Activated naive CD4-positive, alpha-beta T cell treated with Interleukin-2 at 50 U/mL for 16 hours (primary cell): ENCODE results near the gene RP9.

ENCODE experiments used
- DNase-seq: peaks from one replicate; pipeline ENCODE4 v3.0.0-alpha.2; 2020

The RP9 gene

DNA sequence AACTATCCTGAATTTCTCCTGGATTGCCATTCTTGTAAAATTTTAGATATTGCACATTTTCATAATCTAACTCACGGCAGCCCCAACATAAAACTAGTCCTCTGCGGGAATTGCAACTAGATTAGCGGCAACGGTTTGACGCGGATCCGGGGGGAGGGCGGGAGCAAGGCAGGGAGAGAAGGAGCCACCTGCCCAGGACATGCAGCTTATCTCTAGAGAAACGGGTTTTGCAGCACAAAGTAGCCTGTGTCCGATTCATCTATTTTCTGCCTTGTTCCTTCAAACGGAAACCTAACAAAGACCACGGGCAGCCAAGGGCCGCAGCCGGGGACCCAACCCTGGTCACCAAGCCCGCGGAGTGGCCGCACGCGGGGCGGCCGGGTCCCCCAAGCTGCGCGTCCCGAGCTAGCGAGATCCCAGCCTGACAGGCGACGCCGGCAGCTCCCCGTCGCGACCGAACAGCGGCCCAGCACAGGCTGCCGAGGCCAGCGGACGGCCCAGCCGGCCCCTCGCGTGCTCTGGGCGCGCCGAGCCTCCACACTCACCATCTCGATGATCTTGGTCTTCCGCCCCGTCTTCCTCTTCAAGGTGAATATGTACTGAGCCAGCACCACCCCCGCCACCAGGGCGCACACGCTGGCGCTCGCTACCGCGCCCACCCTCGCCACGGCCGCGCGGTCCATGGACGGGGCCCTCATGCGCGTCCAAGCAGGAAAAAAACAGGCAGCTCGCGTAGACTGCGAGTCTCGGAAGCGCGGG, 47.0 kb downstream of the RP9 start, which contains the start of gene NT5C3A:
NT5C3A (minus strand) TSS at position 754 of the 759 bp plus-strand sequence; CDS start at position 683, 71 bp downstream.
- DNase-seq: peak; percentile 40

DNA sequence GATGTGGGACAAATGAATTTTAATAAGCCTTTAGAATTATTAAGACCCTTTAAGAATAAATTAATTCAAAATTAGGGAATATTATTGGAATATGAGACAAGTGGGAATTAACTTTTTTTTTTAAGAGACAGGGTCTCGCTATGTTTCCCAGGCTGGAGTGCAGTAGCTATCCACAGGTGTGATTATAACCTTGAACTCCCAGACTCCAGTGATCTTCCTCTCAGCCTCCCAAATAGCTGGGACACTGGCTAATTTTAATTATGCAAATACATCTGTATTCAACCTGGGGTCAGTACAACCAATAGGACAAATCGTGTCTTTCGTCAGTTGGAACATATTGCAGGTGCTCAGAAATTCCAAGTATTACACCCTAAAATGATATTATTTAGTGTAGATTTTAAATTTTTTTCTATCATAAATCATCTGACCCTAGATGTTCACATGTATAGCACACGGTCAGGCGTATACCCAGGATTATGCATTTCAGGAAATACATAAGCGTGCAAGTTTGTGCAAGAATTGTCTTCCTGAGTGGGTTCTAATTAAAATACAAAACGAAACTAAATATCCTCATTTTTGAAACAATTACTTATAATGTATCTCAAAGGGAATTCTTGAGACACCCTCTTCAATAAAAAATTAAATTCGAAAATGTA, 47.8 kb downstream of the RP9 start:
- DNase-seq: no peak

DNA sequence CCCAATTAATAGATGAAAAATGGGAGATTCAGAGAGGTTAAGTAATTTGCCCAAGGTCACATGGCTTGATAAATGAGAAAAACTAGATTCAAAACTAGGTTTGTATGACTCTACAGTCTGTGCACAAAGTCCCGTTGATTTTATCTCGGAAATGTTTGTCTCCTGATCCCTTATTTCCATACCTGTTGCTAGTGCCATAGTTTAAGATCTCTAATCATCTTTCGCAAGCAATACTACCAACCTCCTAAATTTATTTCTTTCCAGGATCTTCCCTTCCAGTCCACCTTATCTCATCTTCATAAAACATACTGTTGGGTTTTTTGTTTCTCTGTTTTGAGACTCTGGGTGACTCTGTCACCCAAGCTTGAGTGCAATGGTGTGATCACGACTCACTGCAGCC, 49.6 kb downstream of the RP9 start:
- DNase-seq: no peak

DNA sequence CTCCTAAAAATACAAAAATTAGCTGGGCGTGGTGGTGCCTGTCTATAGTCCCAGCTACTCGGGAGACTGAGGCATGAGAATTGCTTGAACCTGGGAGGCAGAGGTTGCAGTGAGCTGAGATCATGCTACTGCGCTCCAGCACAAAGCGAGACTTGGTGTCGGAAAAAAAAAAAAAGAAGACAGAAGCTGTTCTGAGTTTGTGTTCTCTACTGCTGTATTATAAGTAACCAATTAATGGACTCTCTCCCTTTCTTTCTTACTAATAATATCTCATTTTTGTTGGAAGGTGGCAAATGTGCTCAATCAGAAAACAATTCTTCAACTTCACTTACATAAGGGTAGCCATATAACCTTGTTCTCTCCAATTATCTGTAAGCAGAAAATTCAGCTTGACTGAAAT, 54.0 kb downstream of the RP9 start:
- no peak for DNase-seq

DNA sequence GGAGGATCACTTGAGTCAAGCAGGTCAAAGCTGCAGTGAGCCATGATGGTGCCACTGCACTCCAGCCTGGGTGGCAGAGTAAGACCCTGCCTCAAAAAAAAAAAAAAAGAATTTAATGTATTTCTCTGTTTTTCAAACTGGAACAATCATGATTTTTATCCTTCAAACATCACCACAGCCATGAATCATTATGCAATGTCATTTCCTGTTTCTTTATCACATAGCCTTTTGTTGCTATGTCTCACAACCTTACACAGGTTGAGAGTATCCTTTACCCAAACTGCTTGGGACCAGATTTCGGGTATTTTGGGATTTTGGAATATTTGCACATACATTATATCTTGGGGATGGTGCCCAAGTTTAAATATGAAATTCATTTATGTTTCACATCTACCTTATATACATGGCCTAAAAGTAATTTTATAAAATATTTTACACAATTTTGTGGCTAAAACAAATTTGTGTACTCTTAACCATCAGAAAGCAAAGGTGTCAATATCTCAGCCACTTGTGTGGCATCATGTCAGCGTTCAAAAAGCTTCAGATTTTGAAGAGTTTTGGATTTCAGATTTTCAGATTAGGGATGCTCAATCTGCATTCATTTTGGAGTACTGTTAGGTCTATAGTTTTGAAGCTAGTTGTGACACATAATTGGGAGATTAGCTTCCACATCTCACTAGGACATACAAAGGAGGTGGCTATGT, 54.8 kb downstream of the RP9 start:
- DNase-seq: no peak

DNA sequence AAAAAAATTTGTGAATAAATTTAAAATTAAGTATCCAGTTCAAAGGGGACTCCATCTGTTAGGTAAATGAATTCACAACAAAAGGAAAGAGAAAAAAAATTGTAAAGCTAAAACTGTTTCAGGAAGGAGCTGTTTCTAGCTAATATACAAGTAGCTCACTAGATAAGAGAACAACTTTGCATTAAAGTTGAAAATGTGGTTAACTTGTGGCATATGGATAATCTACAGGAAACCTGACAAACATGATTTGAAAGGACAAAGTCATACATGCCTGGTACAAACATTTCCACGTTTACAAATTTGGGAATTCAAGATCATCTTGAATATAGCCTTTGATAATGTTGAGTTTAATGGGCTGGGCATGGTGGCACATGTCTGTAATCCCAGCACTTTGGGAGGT, 55.5 kb downstream of the RP9 start:
- DNase-seq: no peak

DNA sequence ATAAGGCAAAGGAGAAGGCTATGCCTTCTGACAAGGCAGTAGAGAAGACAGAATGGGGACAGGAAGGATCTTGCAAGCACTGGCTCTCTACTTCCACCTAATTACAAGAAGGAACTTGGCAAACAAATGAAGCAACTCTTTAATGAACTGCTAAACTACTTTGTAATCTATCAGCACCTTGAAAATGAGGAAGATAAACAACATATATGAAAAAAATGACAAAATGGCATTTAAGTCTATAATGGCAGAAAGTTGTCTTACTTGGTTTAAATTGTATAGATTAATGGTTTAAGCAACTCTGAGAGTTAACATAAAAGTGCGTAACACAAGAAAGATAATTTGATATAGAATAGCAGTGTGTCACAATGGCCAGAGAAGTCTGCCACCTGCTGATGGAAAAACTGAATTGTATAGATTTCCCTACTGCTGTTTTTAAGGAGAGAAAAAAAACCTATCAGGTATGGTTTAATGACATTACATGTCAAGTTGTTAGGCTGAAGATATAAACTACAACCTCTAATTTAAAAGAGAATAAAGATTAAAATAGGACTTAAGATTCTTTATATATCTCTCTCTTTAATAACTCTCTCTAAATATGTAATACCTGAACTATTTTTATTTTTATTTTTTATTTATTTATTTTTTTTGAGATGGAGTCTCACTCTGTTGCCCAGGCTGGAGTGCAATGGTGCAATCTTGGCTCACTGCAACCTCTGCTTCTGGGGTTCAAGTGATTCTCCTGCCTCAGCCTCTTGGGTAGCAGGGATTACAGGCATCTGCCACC, 58.5 kb downstream of the RP9 start:
- DNase-seq: no peak

DNA sequence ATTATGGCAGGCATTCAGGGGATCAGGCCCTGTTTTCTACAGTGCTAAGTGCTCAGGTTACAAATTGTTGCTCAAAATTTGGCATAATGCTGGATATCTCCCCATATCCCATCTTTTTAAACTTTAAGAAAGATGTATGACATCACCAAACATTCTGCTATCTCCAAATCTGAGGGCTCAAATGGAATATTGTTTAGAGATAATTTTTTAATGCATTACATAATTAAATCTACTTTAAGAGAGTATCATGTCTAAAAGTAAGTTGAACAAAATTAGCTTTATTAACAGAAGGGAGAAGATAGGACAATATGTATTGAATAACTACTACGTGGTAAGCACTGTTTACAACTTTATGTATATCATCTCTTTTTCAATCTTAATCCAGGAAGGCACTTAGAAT, 60.5 kb downstream of the RP9 start:
- no peak for DNase-seq

DNA sequence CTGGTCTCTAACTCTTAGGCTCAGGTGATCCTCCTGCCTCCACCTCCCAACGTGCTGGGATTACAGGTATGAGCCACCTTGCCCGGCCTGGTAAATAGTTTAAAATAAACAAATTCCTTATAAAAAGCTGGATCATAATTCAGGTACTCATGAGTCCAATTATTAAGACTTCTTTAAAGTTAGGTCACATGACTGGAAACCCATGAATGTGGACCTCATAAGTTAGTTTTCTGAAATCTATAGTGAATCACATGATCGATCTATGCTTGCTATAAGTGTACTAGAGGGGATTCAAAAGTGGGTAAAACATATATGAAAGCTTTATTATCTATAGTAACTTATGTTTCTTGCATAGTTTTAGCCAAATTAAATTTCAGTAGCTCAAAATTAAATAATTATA, 60.9 kb downstream of the RP9 start:
- no peak for DNase-seq

DNA sequence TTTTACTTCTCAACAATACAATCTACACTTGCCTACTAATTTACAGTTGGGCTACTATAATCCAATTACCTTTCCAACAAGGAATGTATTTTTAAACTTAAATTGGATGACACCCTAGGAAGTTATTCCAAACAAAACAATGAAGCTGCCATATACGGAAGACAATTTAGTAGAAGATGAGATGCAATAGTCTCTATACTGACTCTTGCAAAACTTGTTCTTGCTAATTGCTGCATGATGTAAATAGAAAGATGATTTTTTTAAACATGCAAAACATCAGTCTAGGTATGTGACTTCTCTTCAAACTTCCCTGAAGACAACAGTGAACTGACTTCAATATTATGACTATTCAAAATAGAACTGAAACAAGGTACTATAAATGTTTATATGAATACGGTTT, 64.2 kb downstream of the RP9 start:
- DNase-seq: no peak
